ENCODE results near the gene EIF2B2. TPM values are rescaled to one million over a fixed set of nuclear protein-coding genes. Genes with fewer than 3 reads are reported as not detected.

The EIF2B2 gene
- total RNA-seq, 1 experiment from 2014 or later = 50.5 TPM

- no peak for TF ChIP-seq ARID4B (CRISPR knock-in tag; IDR thresholded peaks at IDR 0.05; ENCODE audit: borderline replicate concordance)
- no peak for TF ChIP-seq USF2 (CRISPR knock-in tag; IDR thresholded peaks at IDR 0.05)
- TF ChIP-seq E2F5 (CRISPR knock-in tag; IDR thresholded peaks at IDR 0.05) = no peak
- TF ChIP-seq CREB1 (CRISPR knock-in tag; IDR thresholded peaks at IDR 0.05) = no peak
- TF ChIP-seq CTCF (IDR thresholded peaks at IDR 0.05) = no peak
- no peak for TF ChIP-seq ZNF281 (CRISPR knock-in tag; IDR thresholded peaks at IDR 0.05)
- TF ChIP-seq NFE2L1 (CRISPR knock-in tag; IDR thresholded peaks at IDR 0.05) = no peak
- no peak for TF ChIP-seq ZNF396 (CRISPR knock-in tag; IDR thresholded peaks at IDR 0.05; ENCODE audit: borderline replicate concordance)
- no peak for TF ChIP-seq FOXP1 (CRISPR knock-in tag; IDR thresholded peaks at IDR 0.05; ENCODE audit: borderline replicate concordance)
- TF ChIP-seq RELA (CRISPR knock-in tag; IDR thresholded peaks at IDR 0.05; ENCODE audit: borderline replicate concordance) = no peak
- TF ChIP-seq ZBTB43 (CRISPR knock-in tag; IDR thresholded peaks at IDR 0.05) = no peak
Measured at GRCh38 chr14:75023108-75023507, 20.4 kb downstream of the EIF2B2 start (continued).

- Mint-ChIP-seq H3K27me3 (ENCODE audit: low read depth) (no peaks in the 10 kb centered on the region), H3K9me3 (no peaks in the 10 kb centered on the region), H3K4me3 (no peak overlapping the region), H3K4me1 (no peaks in the 10 kb centered on the region), H3K36me3 (peaks cover 17% of the 10 kb centered on the region), H3K27ac (no peak overlapping the region)
- no peak for ATAC-seq
- ChIA-PET CTCF (interaction anchor here (1.0 to 6.2 kb wide), 3 partner anchors 79 to 164 kb away, joined by 3 to 40 read pairs (median 3); no protein-coding TSS in a partner anchor), POLR2A (no interaction called here)
- DNase-seq (ENCODE audit: low spot score) = no peak
- TF ChIP-seq ZSCAN18 (CRISPR knock-in tag; IDR thresholded peaks at IDR 0.05) (no peak), KAT7 (CRISPR knock-in tag; IDR thresholded peaks at IDR 0.05; ENCODE audit: borderline replicate concordance) (no peak), ZMAT4 (CRISPR knock-in tag; IDR thresholded peaks at IDR 0.05) (no peak), ESRRA (CRISPR knock-in tag; IDR thresholded peaks at IDR 0.05; ENCODE audit: borderline replicate concordance) (no peak), IRF1 (CRISPR knock-in tag; IDR thresholded peaks at IDR 0.05) (no peak), FOXP1 (CRISPR knock-in tag; IDR thresholded peaks at IDR 0.05; ENCODE audit: borderline replicate concordance) (no peak), NFE2L1 (CRISPR knock-in tag; IDR thresholded peaks at IDR 0.05) (no peak), NR2C2 (CRISPR knock-in tag; IDR thresholded peaks at IDR 0.05) (no peak), NFYB (CRISPR knock-in tag; conservative IDR thresholded peaks at IDR 0.05; ENCODE audit: low read depth) (no peak), ZNF219 (CRISPR knock-in tag; IDR thresholded peaks at IDR 0.05; ENCODE audit: borderline replicate concordance) (no peak), TEAD4 (CRISPR knock-in tag; IDR thresholded peaks at IDR 0.05) (no peak)
Measured at GRCh38 chr14:75025082-75025481, 22.4 kb downstream of the EIF2B2 start.

Measured in WTC11 (cell line).